HG03064 (cell line): ENCODE results near the gene GPR37.
A peak's percentile ranks its signal among the peaks of the same experiment; 100 is the strongest.

Source experiments
- ATAC-seq: cut with Tn5 transposase; IDR thresholded peaks from one replicate; pipeline ENCODE4 v1.9.1; 2021; ENCODE audit warnings: low read depth; ENCODE audit not compliant: unreplicated experiment

GPR37 gene

GRCh38 chr7:124765401-124766352, at the start of gene GPR37:
Gene GPR37 (minus strand): TSS chr7:124765792. CDS start chr7:124764976, 816 bp downstream.
- ATAC-seq, result peak; percentile 67

- ATAC-seq, result no peak
Observed at GRCh38 chr7:124813994-124814798, 48.6 kb upstream of the GPR37 start.

- ATAC-seq, result no peak
Observed at GRCh38 chr7:124812764-124813163, 47.2 kb upstream of the GPR37 start.

- ATAC-seq, result no peak
Observed at GRCh38 chr7:124811341-124811740, 45.7 kb upstream of the GPR37 start.

- no peak for ATAC-seq
Observed at GRCh38 chr7:124810605-124811004, 45.0 kb upstream of the GPR37 start.

GRCh38 chr7:124808206-124808605, 42.6 kb upstream of the GPR37 start:
- ATAC-seq, result no peak

- ATAC-seq, result no peak
Observed at GRCh38 chr7:124801330-124801895, 35.8 kb upstream of the GPR37 start.

GRCh38 chr7:124800386-124800785, 34.8 kb upstream of the GPR37 start:
- no peak for ATAC-seq

- no peak for ATAC-seq
Observed at GRCh38 chr7:124799448-124799847, 33.9 kb upstream of the GPR37 start.

GRCh38 chr7:124796771-124797170, 31.2 kb upstream of the GPR37 start:
- ATAC-seq, result no peak

GRCh38 chr7:124792696-124793095, 27.1 kb upstream of the GPR37 start:
- no peak for ATAC-seq

- no peak for ATAC-seq
Observed at GRCh38 chr7:124792002-124792401, 26.4 kb upstream of the GPR37 start.

- ATAC-seq, result no peak
Observed at GRCh38 chr7:124791426-124791825, 25.8 kb upstream of the GPR37 start.

GRCh38 chr7:124790645-124791044, 25.1 kb upstream of the GPR37 start:
- no peak for ATAC-seq

- no peak for ATAC-seq
Observed at GRCh38 chr7:124785994-124786393, 20.4 kb upstream of the GPR37 start.

- no peak for ATAC-seq
Observed at GRCh38 chr7:124784879-124785818, 19.6 kb upstream of the GPR37 start.

- ATAC-seq, result no peak
Observed at GRCh38 chr7:124783271-124783670, 17.7 kb upstream of the GPR37 start.

- ATAC-seq, result no peak
Observed at GRCh38 chr7:124781907-124782734, 16.5 kb upstream of the GPR37 start.

GRCh38 chr7:124781418-124781817, 15.8 kb upstream of the GPR37 start:
- no peak for ATAC-seq
